ENCODE data around the gene TTC13.

GRCh38 chr1:230877146-230877923, 101.3 kb downstream of the TTC13 start:
- no peak for TF ChIP-seq CTCF (IDR thresholded peaks at IDR 0.05; ENCODE audit: low read depth, low read length, missing input control)
- TF ChIP-seq RAD21 (IDR thresholded peaks at IDR 0.05): no peak
- no peak for TF ChIP-seq JUND (IDR thresholded peaks at IDR 0.05)
- no peak for TF ChIP-seq FOXA1 (IDR thresholded peaks at IDR 0.05)
- no peak for TF ChIP-seq ZBTB33 (IDR thresholded peaks at IDR 0.05)
- no peak for TF ChIP-seq REST (IDR thresholded peaks at IDR 0.05)
- no peak for TF ChIP-seq RXRA (IDR thresholded peaks at IDR 0.05)
- TF ChIP-seq GABPA (IDR thresholded peaks at IDR 0.05 in 1 of 2, conservative IDR thresholded peaks at IDR 0.05 in 1 of 2): no peak
- no peak for TF ChIP-seq MAX (IDR thresholded peaks at IDR 0.05)
